HG02981 (cell line): Measurements from ENCODE around the gene BTBD10.

ENCODE experiments used
- ATAC-seq: cut with Tn5 transposase; IDR thresholded peaks from one replicate; pipeline ENCODE4 v1.9.1; 2021; ENCODE audit warnings: mild to moderate bottlenecking, moderate library complexity; ENCODE audit not compliant: unreplicated experiment

The BTBD10 gene

DNA sequence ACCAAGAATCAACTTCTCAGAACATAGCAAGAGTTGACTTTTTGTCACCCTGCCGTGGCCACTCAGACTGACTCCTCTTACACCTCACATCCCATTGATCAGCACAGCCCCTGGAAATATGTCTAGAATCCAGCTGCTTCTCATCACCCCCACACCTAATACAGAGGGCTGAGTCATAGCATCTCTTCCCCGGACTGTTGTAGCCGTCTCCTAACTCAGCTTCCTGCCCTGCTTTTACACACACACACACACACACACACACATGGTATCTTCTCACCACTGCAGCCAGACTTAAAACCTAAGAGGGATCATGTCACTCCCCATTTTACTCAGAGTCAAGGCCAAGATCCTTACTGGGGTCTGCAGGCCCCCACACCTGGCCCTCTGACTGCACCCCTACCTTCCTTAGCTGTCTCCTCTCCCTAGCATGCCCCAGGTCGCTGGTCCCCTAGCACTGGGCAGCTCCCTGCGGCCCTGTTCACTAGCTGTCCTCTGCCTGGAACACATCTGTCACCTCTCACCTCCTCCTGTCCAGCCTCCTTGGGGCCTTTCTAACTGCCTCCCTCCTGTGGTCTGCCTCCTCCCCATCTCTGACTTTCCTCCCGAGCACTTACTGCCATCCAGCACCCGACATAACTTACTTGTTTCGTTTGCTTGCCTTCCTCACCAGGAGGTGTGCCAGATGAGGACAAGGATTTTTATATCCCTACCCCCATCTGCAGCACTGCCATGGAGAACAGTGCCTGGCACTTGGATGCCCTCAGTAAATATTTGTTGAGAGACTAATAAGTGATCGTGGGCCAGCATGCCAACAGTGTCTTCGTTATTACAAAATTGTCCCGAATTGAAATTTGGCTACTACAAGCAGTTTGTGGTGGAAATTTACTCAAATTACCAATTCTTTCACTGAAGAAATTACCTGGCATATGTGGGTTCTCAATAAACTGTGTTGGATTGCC, 123.5 kb downstream of the BTBD10 start:
- no peak for ATAC-seq

DNA sequence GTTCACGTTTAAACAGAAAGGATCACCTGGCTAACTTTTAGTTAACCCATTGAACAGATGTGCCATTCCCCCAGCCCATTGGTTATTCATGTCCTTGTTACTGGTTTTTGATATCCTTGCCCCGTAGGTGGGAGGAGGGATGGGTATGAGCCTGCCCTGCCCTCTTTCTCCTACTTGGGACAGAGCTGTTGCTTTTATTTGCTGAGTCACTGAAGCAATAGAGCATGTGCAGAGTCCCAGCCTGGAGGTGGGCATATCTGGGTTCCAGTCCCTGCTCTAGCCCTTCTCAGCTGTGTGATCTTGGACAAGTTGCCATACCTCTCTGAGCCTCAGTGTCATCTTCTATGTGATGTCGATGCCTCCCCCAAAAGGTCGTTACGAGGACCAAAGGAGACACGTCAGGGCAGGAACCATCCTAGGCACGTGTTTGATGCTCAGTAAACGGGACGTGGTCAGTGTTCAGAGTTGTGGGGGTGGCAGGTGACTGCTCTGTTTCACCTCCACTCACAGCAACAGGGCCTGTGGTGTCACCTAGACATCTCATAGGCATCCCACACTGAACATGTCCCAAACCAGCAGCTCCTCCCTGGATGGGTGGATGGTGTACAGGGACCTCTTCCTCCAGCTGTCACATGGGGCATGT, 124.5 kb downstream of the BTBD10 start:
- no peak for ATAC-seq

DNA sequence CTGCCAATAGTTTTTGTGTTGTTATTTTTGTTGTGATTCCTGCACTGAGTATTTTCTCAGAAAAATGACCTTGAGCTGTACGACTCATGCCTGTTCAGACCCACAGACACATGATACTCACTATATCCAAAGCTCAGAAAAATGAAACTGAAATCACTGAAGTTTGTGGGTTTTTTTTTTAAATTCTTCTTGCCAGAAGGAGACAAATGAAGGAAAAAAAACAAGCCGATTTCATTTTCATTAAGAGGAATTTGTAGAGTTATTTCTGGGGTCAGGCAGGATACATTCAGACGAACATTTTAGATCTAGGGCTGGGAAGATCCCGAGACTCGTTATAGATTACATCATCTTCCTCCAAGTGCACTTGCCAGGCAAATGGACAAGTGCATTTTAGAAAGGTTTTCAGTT, 125.0 kb downstream of the BTBD10 start:
- no peak for ATAC-seq
